T47D (cell line): ENCODE measurements around the gene LGR6.
A peak's percentile ranks its signal among the peaks of the same experiment; 100 is the strongest.

Experiments used
- DNase-seq, 2 experiments: peaks; one replicate each; pipeline versions ENCODE4 v3.0.0 to v3.0.0-alpha.2; 2011 to 2012; ENCODE audit warnings: low read depth in 1 of 2, low spot score in 1 of 2
- JUND ChIP-seq: IDR thresholded peaks from 2 replicates; pipeline ENCODE4 v1.6.1; 2012; ENCODE audit warnings: low read depth
- in situ Hi-C: cut with HindIII; loops from 2 replicates; pipeline ENCODE4 v1.10.0; 2016; ENCODE audit warnings: low sequenced_read_pairs, low pct_unique_long_range_greater_than_20kb

The LGR6 gene

DNA sequence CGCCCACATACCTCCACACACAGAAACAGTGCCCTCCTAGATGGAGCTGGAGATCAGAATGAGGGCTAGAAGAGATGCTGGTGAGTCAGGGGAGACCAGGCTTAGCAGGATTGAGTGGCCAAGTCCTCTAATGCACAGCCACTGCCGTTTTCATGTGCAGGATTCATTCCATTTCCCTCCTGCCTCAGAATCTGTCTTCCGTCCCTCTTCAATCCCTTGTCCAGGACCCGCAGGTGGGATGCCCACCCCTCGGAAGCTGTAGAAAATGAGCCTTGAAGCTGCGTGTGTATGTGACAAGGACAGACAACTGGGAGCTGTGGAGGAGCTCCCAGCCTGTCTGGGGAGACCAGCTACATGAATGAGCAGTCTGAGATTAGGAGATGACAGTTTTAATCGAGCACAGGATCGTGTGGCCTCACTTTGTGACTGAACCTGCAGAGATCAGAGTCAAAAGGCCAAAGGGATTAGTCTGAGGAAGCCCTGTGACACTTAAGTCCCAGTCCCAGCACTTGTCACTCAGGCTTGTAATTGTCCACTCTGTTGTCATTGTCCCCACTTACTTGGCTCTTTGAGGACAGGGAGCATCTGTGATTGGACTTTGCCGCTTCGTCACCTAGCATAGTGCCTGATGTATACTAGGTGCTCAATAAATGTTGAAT lies 22.0 kb downstream of the LGR6 start:
- TF ChIP-seq JUND: no peak
- in situ Hi-C loops: no loop called here
- DNase-seq: no peak

DNA sequence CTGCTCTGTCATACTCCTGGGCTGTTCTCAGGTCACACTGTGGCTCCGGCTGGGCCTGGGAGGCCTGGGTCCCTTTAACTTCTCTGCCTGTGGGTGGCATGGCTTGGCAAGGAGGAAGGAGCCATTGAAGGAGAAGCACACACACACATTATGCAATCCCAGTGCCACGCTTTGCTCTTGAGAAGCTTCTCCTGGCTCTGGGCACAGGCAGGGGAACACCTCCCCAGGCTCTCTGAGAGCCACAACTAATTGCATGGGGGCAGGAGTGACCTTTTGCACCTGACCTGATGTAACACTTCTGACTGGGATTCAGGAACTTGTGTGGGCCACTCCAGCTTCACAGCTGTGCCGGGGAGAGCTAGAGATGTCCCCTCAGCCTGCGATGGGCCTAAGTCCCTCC lies 23.1 kb downstream of the LGR6 start:
- in situ Hi-C loops: no loop called here
- TF ChIP-seq JUND: no peak
- peak in 1 of 2 experiments; percentile 42 for DNase-seq

DNA sequence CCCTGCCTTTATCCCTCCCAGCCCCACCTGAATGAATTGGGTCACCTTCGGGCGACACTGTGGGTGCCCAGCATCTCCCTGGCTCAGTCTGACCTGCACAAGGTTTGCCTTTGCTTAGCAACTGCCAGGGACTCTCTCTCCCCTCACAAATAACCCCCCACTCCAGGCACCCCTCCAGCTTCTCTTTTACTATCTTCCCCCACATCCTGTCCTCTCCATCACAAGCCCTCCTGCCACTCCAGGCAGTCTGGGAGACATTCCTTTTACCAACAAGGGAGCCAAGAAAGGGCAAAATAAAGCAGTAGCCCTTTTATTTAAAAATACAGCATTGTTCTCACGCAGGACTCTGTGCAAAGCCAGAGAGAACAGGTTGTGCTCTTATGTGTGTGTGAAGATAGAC lies 23.9 kb downstream of the LGR6 start:
- no peak for TF ChIP-seq JUND
- in situ Hi-C loops: no loop called here
- DNase-seq: no peak

- in situ Hi-C loops: no loop called here
- TF ChIP-seq JUND: no peak
- DNase-seq: no peak
Observed at GRCh38 chr1:202217951-202218350, 24.4 kb downstream of the LGR6 start.

- TF ChIP-seq JUND: no peak
- in situ Hi-C loops: no loop called here
- DNase-seq: no peak
Observed at GRCh38 chr1:202220733-202221132, 27.1 kb downstream of the LGR6 start.

- TF ChIP-seq JUND: no peak
- in situ Hi-C loops: no loop called here
- DNase-seq: no peak
Observed at GRCh38 chr1:202221911-202222909, 28.6 kb downstream of the LGR6 start.

DNA sequence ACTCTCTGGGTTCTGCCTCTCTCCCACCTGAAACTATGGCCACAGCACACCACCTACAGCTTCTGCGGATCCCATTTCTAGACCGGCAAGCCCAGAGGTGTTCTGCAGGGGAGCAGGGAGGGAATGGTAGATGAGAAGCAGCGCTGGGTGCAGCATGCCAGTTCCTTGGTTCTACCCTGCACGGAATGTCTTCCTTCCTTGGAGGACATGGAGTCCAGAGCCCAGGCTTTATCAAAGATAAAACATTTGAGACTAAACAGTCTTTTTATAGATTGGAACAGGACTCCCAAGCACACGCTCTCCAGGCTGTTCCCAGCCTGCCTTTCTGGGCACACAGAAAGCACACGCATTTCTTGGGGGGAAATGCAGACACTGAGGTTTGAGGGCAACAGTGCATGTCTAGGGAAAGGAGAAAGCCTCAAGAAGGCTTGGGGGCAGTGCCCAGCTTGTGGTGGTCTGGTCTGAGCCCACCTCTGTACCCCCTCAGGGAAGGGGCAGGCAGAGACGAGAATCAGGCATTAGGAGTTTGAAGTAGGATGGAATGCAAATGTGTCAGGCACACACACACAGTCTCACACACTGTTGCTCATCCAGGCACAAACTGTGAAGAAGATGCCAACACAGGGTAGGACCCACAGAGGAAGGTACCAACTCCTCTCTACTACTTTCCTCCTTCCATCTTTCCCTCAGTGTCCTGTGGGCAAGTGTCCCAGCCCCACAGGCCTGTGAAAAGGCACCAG lies 29.7 kb downstream of the LGR6 start:
- in situ Hi-C loops: no loop called here

DNA sequence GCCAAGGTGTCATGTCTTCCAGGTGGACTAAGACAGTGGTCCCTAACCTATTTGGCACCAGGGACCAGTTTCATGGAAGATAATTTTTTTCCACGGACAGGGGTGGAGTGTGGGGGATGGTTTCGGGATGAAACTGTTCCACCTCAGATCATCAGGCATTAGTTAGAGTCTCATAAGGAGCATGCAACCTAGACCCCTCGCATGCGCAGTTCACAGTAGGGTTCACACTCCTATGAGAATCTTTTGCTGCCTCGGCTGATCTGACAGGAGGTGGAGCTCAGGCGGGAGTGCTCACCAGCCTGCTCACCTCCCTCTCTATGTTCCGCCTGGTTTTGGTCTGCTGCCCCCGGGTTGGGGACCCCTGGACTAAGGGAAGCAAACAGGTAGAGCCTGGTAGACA lies 30.9 kb downstream of the LGR6 start:
- in situ Hi-C loops: no loop called here
- no peak for TF ChIP-seq JUND
- no peak for DNase-seq

More for the DNA sequence above, 29.7 kb downstream of the LGR6 start:
- TF ChIP-seq JUND: no peak
- no peak for DNase-seq

GRCh38 chr1:202225131-202225530 lies 31.5 kb downstream of the LGR6 start:
- in situ Hi-C loops: no loop called here
- no peak for DNase-seq

DNA sequence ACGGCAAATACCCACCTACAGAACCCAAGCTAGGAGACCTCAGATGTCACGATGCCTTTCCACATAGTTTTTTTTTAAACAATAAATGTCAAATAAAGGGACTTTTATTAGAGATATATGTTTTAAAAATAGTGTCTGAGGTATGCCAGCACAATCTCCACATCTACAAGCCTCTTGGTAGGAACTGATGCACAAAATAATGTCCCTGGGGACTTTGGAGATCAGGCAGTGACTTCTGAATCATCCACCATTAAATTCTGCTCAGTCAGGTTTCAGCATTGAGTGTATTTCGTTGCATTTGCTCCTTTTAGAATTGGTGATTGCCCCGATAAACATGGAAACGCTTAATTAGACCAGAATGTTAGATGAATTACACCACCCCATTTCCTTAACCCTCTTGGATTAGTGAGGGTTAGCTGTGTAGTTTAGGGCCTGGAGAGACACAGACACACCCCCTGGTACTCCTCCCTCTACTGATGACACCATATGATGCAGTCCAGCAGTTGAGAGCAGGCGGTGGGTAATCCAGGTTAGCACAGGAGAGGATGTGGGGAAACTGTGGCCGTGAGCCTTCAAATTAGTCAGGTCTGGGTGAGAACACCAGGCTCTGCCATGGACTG lies 33.6 kb downstream of the LGR6 start:
- in situ Hi-C loops: no loop called here
- no peak for TF ChIP-seq JUND
- no peak for DNase-seq

More at GRCh38 chr1:202225131-202225530, 31.5 kb downstream of the LGR6 start:
- TF ChIP-seq JUND: no peak

DNA sequence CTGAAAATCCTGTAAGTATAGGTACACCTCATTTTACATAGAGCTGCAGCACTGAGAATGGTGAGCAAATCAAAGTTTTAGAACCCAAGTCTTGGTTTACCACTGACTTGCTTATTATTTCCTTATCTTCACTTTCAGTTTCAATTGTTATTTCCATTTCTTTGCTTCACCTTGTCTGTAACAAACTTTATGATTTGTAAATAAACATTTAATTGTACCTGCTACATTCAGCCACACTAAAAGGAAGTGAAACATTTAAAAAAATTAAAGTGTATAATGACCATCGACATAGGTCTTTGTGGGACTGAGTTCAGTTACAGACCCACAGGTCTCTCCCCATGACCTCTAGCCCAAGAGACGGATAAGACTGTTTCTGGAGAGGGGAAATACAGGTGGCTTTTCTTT lies 34.4 kb downstream of the LGR6 start:
- in situ Hi-C loops: no loop called here

DNA sequence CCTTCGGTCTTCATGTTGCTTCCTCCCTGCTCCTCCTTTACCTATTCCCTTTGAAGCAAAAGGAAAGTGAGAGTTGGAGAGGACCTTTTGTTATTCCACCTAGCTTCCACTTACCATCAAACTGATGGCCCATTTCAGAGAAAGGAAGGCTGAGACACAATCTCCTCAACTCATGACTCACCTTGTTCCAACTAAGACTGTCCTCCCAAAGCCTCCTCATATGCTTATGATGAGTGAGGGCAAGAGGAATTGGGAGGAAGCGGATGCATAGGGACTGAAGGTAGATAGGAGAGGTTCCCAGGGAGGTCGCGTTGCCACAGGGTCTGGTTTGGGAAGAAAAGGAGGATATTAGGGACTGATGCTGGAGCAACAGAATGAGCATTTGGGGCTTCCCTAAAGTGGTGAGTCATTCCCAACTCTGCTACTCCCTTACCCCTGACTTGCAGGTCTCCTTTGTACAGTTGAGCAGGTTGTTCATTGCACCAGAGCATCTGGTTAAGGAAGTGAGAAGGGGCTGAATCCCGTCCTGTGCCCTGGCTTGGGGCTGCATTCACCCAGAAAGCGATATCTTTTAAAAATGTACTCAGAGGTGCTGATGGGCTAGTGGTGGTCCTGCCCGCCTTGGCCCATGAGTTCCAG lies 35.0 kb downstream of the LGR6 start:
- TF ChIP-seq JUND: no peak
- no peak for DNase-seq
- in situ Hi-C loops: no loop called here

More for the DNA sequence above, 34.4 kb downstream of the LGR6 start:
- DNase-seq: no peak
- TF ChIP-seq JUND: no peak
